Measurements from ENCODE around the gene PAPSS1.
"Not testable (repeated sequence)": the region's sequence is repeated elsewhere in the genome, so short reads cannot be mapped to it uniquely, and the experiment has no call there.

Gene PAPSS1

DNA sequence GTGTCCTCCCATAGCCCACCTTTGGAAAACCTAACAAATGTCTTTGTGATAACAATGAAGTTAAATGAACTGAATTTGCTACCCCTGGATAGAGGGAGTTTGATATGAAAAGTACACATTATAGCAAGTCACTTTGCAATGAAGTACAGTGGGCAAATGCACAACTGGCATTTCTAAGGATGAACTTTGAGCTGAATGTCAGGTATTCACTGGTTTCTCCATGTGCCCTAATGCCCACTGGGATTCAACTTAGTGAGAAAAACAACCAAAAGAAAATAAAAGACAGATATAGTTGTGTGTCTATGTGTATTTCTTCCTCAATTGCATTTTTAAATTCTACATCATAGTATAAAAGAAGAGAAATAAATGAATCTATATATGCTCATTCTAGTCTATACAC, 51.0 kb downstream of the PAPSS1 start:
- H3K27me3 Mint-ChIP-seq (ENCODE audit: low read depth): no peaks in the 10 kb centered on the region
- no peak overlapping the region for H3K27ac Mint-ChIP-seq
- H3K4me3 Mint-ChIP-seq: no peak overlapping the region
- H3K4me1 Mint-ChIP-seq: peaks cover 13% of the 10 kb centered on the region
- no peak for TF ChIP-seq CTCF (IDR thresholded peaks at IDR 0.05; ENCODE audit: unreplicated experiment in 3 of 3)
- H3K36me3 Mint-ChIP-seq (ENCODE audit: low read depth): peaks cover 46% of the 10 kb centered on the region
- H3K9me3 Mint-ChIP-seq: peaks cover 15% of the 10 kb centered on the region

GRCh38 chr4:107666134-107666533, 53.9 kb downstream of the PAPSS1 start:
- H3K27ac Mint-ChIP-seq: peak overlapping the region in 2 of 3 experiments; percentile 49 to 62
- peak; percentile 31 to 56 (median 38) for TF ChIP-seq CTCF (IDR thresholded peaks at IDR 0.05; ENCODE audit: unreplicated experiment in 3 of 3)
- no peaks in the 10 kb centered on the region for H3K9me3 Mint-ChIP-seq
- peaks cover 13% of the 10 kb centered on the region for H3K4me1 Mint-ChIP-seq
- no peak overlapping the region for H3K4me3 Mint-ChIP-seq
- H3K36me3 Mint-ChIP-seq (ENCODE audit: low read depth): peaks cover 19% of the 10 kb centered on the region
- no peaks in the 10 kb centered on the region for H3K27me3 Mint-ChIP-seq (ENCODE audit: low read depth)

DNA sequence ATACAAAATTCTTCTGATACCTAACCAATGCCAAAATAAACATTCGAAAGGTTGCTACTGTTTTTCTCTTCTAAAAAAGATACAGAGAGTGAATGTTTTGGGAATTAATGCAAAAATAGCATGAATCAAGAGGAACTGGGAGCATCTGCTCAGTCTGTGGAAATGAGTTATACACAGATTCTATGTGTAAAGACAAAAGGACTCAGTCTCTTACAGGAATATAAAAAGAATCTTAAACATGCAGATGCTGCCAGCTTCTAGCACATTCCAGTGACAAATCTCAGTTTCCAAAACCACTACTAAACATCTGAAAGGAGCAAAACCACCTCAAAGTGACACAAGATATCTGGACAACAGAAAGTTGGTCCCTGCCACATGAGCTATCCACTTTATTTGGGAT, 55.0 kb downstream of the PAPSS1 start:
- no peak overlapping the region for H3K4me3 Mint-ChIP-seq
- no peak overlapping the region for H3K27ac Mint-ChIP-seq
- no peaks in the 10 kb centered on the region for H3K9me3 Mint-ChIP-seq
- no peak for TF ChIP-seq CTCF (IDR thresholded peaks at IDR 0.05; ENCODE audit: unreplicated experiment in 3 of 3)
- peaks cover 13% of the 10 kb centered on the region for H3K4me1 Mint-ChIP-seq
- peaks cover 11% of the 10 kb centered on the region for H3K36me3 Mint-ChIP-seq (ENCODE audit: low read depth)
- no peaks in the 10 kb centered on the region for H3K27me3 Mint-ChIP-seq (ENCODE audit: low read depth)

DNA sequence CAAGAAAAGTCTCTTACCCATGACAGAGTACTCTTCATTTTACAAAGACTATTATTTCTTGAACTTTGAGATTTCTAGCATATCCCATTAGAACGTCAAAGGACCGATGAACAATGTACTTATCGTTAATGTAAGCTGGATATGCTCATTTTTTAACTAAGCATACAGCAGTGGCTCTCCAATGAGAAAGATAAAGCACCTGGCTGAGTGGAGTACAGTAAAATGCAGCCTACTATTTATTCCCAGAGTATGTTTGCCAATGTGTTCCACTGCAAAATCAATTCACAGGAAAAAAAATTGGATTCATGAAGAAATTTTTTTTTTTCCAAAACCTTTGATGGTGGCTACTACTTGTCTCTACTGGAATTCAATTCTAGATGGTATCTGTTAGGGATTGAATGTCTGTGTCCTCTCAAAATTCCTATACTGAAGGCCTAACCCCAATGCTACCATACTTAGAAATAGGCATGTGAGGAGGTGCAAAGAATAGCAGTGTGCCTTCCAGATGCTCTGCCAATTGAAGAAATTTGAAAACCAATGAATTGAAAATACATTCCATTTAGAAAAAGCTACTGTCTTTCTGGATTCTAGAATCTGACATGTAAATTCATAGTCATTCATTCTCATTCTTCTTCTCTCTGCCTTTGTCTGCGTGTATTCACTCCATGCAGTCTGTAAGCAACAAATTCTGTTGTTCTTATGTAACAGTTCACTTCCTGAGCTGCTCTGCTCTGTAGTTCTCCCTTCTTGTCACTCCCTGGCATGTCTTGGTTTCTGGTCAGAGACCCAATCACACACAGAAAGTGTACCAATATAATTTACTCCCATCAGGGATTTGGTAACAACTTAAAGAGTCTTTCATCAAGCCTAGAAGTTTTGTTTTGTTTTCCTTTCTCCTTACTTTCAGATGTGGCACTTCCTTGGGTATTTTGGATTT, 61.4 kb downstream of the PAPSS1 start:
- H3K36me3 Mint-ChIP-seq (ENCODE audit: low read depth): peaks cover 33% of the 10 kb centered on the region
- no peaks in the 10 kb centered on the region for H3K4me1 Mint-ChIP-seq
- no peak overlapping the region for H3K27ac Mint-ChIP-seq
- no peaks in the 10 kb centered on the region for H3K9me3 Mint-ChIP-seq
- H3K27me3 Mint-ChIP-seq (ENCODE audit: low read depth): no peaks in the 10 kb centered on the region
- TF ChIP-seq CTCF (IDR thresholded peaks at IDR 0.05; ENCODE audit: unreplicated experiment in 3 of 3): no peak
- no peak overlapping the region for H3K4me3 Mint-ChIP-seq

DNA sequence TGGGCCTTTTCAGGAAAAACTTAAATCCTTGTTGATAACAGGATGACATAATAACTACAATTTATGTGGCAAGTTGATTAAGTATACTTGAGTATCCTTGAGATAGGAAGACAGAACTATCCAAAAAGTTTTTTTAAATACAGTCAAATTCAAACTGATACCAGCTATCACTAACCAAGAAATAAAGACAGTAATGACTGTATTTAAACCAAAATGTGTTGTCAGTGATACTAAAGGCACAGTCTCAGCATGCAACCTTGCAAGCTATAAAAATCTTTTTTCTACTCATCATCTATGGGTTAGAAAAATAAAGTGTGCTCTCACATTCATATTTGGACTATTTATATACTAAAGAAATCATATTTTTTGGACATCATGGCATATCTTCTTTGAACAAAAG, 64.7 kb downstream of the PAPSS1 start:
- H3K27ac Mint-ChIP-seq: no peak overlapping the region
- H3K36me3 Mint-ChIP-seq (ENCODE audit: low read depth): peaks cover 51% of the 10 kb centered on the region
- H3K4me3 Mint-ChIP-seq: no peak overlapping the region
- no peak for TF ChIP-seq CTCF (IDR thresholded peaks at IDR 0.05; ENCODE audit: unreplicated experiment in 3 of 3)
- H3K4me1 Mint-ChIP-seq: no peaks in the 10 kb centered on the region
- no peaks in the 10 kb centered on the region for H3K9me3 Mint-ChIP-seq
- H3K27me3 Mint-ChIP-seq (ENCODE audit: low read depth): no peaks in the 10 kb centered on the region

DNA sequence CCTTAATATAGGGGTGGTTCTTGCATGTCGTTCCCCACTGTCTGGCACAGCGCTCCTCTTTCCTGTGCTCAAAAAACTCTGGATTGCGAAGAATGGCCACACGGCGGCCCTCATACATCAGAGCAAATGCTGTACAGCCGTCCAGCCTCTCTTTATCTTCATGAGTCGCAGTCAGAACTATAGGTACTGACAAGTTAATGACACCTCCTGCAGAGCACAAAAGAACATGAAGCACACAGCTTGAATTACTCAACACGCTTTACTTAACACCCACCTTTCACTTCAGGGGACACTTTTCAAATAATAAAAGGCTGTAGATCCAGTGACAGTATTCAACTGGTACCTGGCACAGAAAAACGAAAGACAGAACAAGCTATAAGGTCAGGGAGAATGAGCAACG, 65.3 kb downstream of the PAPSS1 start:
- Mint-ChIP-seq H3K27me3 (ENCODE audit: low read depth) (no peaks in the 10 kb centered on the region), H3K36me3 (ENCODE audit: low read depth) (peaks cover 52% of the 10 kb centered on the region), H3K4me3 (no peak overlapping the region), H3K9me3 (no peaks in the 10 kb centered on the region), H3K4me1 (peaks cover 1% of the 10 kb centered on the region), H3K27ac (no peak overlapping the region)
- peak in 1 of 3 experiments; percentile 23 for TF ChIP-seq CTCF (IDR thresholded peaks at IDR 0.05; ENCODE audit: unreplicated experiment in 3 of 3)

DNA sequence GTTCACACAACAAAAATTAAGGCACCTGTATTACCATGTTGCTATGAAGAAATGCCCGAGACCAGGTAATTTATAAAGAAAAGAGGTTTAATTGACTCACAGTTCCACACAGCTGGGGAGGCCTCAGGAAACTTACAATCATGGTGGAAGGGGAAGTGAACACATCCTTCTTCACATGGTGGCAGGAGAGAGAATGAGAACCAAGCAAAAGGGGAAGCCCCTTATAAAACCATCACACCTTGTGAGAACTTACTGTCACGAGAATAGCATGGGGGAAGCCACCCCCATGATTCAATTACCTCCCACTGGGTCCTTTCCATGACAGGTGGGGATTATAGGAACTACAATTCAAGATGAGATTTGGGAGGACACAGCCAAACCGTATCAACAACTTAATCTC, 68.6 kb downstream of the PAPSS1 start:
- not testable (repeated sequence) for H3K27ac Mint-ChIP-seq; H3K27me3 Mint-ChIP-seq (ENCODE audit: low read depth); H3K4me1 Mint-ChIP-seq; H3K9me3 Mint-ChIP-seq; H3K4me3 Mint-ChIP-seq
- peaks cover 53% of the 10 kb centered on the region for H3K36me3 Mint-ChIP-seq (ENCODE audit: low read depth)
